Stimulated activated CD8-positive, alpha-beta memory T cell treated with anti-CD3 and anti-CD28 coated beads, Interleukin-4, amount 100 ng/mL, for 4 hours (primary cell): ENCODE data around the gene SETD1B.
A peak's percentile ranks its signal among the peaks of the same experiment; 100 is the strongest.
"Not testable (repeated sequence)": the region's sequence is repeated elsewhere in the genome, so short reads cannot be mapped to it uniquely, and the experiment has no call there.

Experiments
- DNase-seq, 2 donors: peaks; one replicate each; pipeline ENCODE4 v3.0.0-alpha.2; 2020; ENCODE audit warnings: low read depth in 2 of 2, low spot score in 1 of 2

The SETD1B gene

GRCh38 chr12:121779422-121779895, 24.4 kb upstream of the SETD1B start:
- DNase-seq: no peak

GRCh38 chr12:121780429-121780828, 23.4 kb upstream of the SETD1B start:
- DNase-seq: no peak

GRCh38 chr12:121781484-121781997, 22.3 kb upstream of the SETD1B start:
- no peak for DNase-seq

- no peak for DNase-seq
Measured at GRCh38 chr12:121781998-121782979, 21.5 kb upstream of the SETD1B start.

- no peak for DNase-seq
Measured at GRCh38 chr12:121783766-121784165, 20.0 kb upstream of the SETD1B start.

GRCh38 chr12:121784460-121784859, 19.3 kb upstream of the SETD1B start:
- no peak for DNase-seq

- DNase-seq: no peak
Measured at GRCh38 chr12:121786440-121786825, 17.4 kb upstream of the SETD1B start.

- DNase-seq: no peak
Measured at GRCh38 chr12:121787063-121788025, 16.5 kb upstream of the SETD1B start.

GRCh38 chr12:121788176-121788818, 15.5 kb upstream of the SETD1B start:
- DNase-seq: no peak

- no peak for DNase-seq
Measured at GRCh38 chr12:121789233-121789781, 14.5 kb upstream of the SETD1B start.

- peak; percentile 89 to 94 for DNase-seq
Measured at GRCh38 chr12:121789800-121790728, 13.7 kb upstream of the SETD1B start.

GRCh38 chr12:121790785-121791184, 13.0 kb upstream of the SETD1B start:
- DNase-seq: not testable (repeated sequence)

- no peak for DNase-seq
Measured at GRCh38 chr12:121791671-121792551, 11.9 kb upstream of the SETD1B start.

GRCh38 chr12:121792607-121793439, 11.0 kb upstream of the SETD1B start:
- no peak for DNase-seq

- DNase-seq: no peak
Measured at GRCh38 chr12:121793440-121793837, 10.4 kb upstream of the SETD1B start, which contains the start of gene RHOF. RHOF (minus strand) TSS chr12:121793688; CDS start chr12:121793633, 55 bp downstream.

- peak; percentile 83 to 87 for DNase-seq
Measured at GRCh38 chr12:121793838-121794533, 9.8 kb upstream of the SETD1B start.

GRCh38 chr12:121794534-121795033, 9.2 kb upstream of the SETD1B start:
- no peak for DNase-seq
